Type B pancreatic cell (in vitro differentiated cells): ENCODE measurements around the gene KATNB1. TPM values are rescaled to one million over a fixed set of nuclear protein-coding genes. Genes with fewer than 3 reads are reported as not detected.

Experiments used
- DNase-seq: peaks from one replicate; pipeline ENCODE4 v3.0.0; 2021; ENCODE audit warnings: mixed read lengths; ENCODE audit not compliant: unreplicated experiment; ENCODE audit errors: extremely low spot score
- H3K27ac Mint-ChIP-seq: 2 replicates; pipeline ENCODE4 v1.8.0; 2021; ENCODE audit warnings: mild to moderate bottlenecking, mixed read lengths
- H3K27me3 Mint-ChIP-seq: 2 replicates; pipeline ENCODE4 v1.8.0; 2021; ENCODE audit warnings: mixed read lengths
- H3K36me3 Mint-ChIP-seq: 2 replicates; pipeline ENCODE4 v1.8.0; 2021; ENCODE audit warnings: mixed read lengths
- H3K4me1 Mint-ChIP-seq: one replicate; pipeline ENCODE4 v1.8.0; 2021; ENCODE audit warnings: mixed read lengths; ENCODE audit not compliant: unreplicated experiment
- H3K4me3 Mint-ChIP-seq: 2 replicates; pipeline ENCODE4 v1.8.0; 2021; ENCODE audit warnings: mild to moderate bottlenecking, mixed read lengths
- H3K9me3 Mint-ChIP-seq: 2 replicates; pipeline ENCODE4 v1.8.0; 2021; ENCODE audit warnings: mixed read lengths
- CTCF ChIP-seq: fragments of 200-600 bp; sonication (generic); conservative IDR thresholded peaks from 2 replicates; pipeline ENCODE4 v1.5.0; 2021; ENCODE audit warnings: antibody characterized with exemption, mild to moderate bottlenecking
- total RNA-seq: library from RNA; stranded (reverse); gene quantifications from 2 replicates; pipeline ENCODE4 v1.2.1, GENCODE V29; 2021; ENCODE audit warnings: low replicate concordance

Gene KATNB1
- total RNA-seq, 1 donor from 2014 or later, result 31.7 TPM

- H3K9me3 Mint-ChIP-seq, result no peaks in the 10 kb centered on the region
- H3K4me3 Mint-ChIP-seq, result peak overlapping the region; percentile 42
- TF ChIP-seq CTCF, result no peak
- DNase-seq, result no peak
- H3K27me3 Mint-ChIP-seq, result no peaks in the 10 kb centered on the region
- H3K4me1 Mint-ChIP-seq, result peaks cover 24% of the 10 kb centered on the region
- H3K27ac Mint-ChIP-seq, result peak overlapping the region; percentile 82
- no peaks in the 10 kb centered on the region for H3K36me3 Mint-ChIP-seq
These were observed 31.3 kb upstream of the KATNB1 start for GRCh38 chr16:57704011-57704904.

- no peak for DNase-seq
- H3K27ac Mint-ChIP-seq, result peak overlapping the region; percentile 82
- no peaks in the 10 kb centered on the region for H3K9me3 Mint-ChIP-seq
- no peak overlapping the region for H3K4me3 Mint-ChIP-seq
- TF ChIP-seq CTCF, result no peak
- H3K27me3 Mint-ChIP-seq, result no peaks in the 10 kb centered on the region
- peaks cover 24% of the 10 kb centered on the region for H3K4me1 Mint-ChIP-seq
- no peaks in the 10 kb centered on the region for H3K36me3 Mint-ChIP-seq
These were observed 30.4 kb upstream of the KATNB1 start for GRCh38 chr16:57704905-57705852.

- Mint-ChIP-seq H3K9me3 (no peaks in the 10 kb centered on the region), H3K27me3 (no peaks in the 10 kb centered on the region), H3K27ac (no peak overlapping the region), H3K4me1 (peaks cover 15% of the 10 kb centered on the region), H3K4me3 (no peak overlapping the region), H3K36me3 (no peaks in the 10 kb centered on the region)
- TF ChIP-seq CTCF, result no peak
- DNase-seq, result no peak
These were observed 28.9 kb upstream of the KATNB1 start for GRCh38 chr16:57706717-57707116.

GRCh38 chr16:57707331-57707730 lies 28.2 kb upstream of the KATNB1 start:
- no peak for TF ChIP-seq CTCF
- Mint-ChIP-seq H3K27me3 (no peaks in the 10 kb centered on the region), H3K36me3 (no peaks in the 10 kb centered on the region), H3K9me3 (no peaks in the 10 kb centered on the region), H3K4me1 (peaks cover 11% of the 10 kb centered on the region), H3K4me3 (no peak overlapping the region), H3K27ac (no peak overlapping the region)
- no peak for DNase-seq

- peaks cover 10% of the 10 kb centered on the region for H3K4me1 Mint-ChIP-seq
- H3K4me3 Mint-ChIP-seq, result no peak overlapping the region
- DNase-seq, result no peak
- no peaks in the 10 kb centered on the region for H3K27me3 Mint-ChIP-seq
- no peak overlapping the region for H3K27ac Mint-ChIP-seq
- TF ChIP-seq CTCF, result no peak
- no peaks in the 10 kb centered on the region for H3K36me3 Mint-ChIP-seq
- no peaks in the 10 kb centered on the region for H3K9me3 Mint-ChIP-seq
These were observed 27.4 kb upstream of the KATNB1 start for GRCh38 chr16:57708168-57708567.
